Measurements from ENCODE around the gene CHRNB1. TPM values are rescaled to one million over a fixed set of nuclear protein-coding genes. Genes with fewer than 3 reads are reported as not detected.

Gene CHRNB1
- total and polyA plus RNA-seq, 5 donors from 2014 or later, result 7.6 to 28.7 (median 26.2) TPM

DNA sequence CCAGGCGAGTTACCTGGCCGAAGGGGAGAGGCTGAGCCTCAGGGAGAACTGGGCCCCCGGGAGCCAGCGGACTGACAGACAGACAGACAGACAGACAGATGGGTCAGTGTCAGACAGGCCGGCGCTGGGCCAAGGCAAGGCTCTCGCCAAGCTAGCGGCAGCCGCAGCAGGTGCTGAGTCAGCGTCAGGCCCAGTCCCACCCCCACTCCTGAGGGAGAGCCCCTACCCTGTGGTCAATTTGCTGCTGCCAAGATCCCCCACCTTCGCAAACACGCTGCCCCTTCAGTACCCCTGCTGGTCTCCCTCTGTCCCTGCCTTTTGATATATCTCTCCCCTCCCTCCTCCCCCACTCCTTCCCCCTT lies 4.0 kb upstream of the CHRNB1 start:
- H3K4me1 Mint-ChIP-seq, result peaks cover 1 to 62% (median 30%) of the 10 kb centered on the region in 4 donors
- peaks cover 0 to 3% (median 0%) of the 10 kb centered on the region in 7 donors for H3K9me3 Mint-ChIP-seq
- Histone ChIP-seq H3K4me3 (ENCODE audit: low read depth, low read length) (no peak overlapping the region), H3K9me3 (ENCODE audit: control insufficient read depth in 2 of 2, low read length in 2 of 2) (no peaks in the 10 kb centered on the region), H3K27ac (ENCODE audit: insufficient read depth, low read length, poor library complexity, severe bottlenecking) (no peak overlapping the region), H3K27me3 (ENCODE audit: control insufficient read depth, insufficient read depth, low read length) (peaks cover 28% of the 10 kb centered on the region), H3K4me1 (ENCODE audit: control insufficient read depth, insufficient read depth, low read length, poor library complexity, severe bottlenecking) (peaks cover 62% of the 10 kb centered on the region), H3K36me3 (ENCODE audit: control insufficient read depth, insufficient read depth, low read length) (no peaks in the 10 kb centered on the region)
- no peak for DNase-seq
- H3K27ac Mint-ChIP-seq, result no peak overlapping the region
- peaks cover 72% of the 10 kb centered on the region for H3K27me3 Mint-ChIP-seq
- H3K36me3 Mint-ChIP-seq, result peaks cover 18% of the 10 kb centered on the region
- peak overlapping the region in 1 of 4 donors; percentile 74 for H3K4me3 Mint-ChIP-seq
- ATAC-seq (ENCODE audit: low read depth in 2 of 2), result no peak

DNA sequence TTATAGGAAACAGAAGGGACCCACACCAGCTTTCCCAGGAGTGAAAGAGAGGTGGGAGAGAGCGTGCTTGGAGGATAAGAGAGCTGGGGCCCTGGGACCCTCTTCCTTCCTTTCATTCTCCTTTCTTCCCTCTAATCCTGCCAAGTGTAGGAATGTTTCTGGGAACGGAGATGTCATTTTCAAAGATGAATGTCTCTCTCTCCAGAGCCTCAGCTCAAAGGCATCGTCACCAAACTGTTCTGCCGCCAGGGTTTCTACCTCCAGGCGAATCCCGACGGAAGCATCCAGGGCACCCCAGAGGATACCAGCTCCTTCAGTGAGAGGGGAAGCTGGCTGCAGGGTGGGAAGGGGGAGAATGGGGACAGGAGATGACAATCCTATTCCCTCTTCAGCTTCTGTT lies 3.6 kb upstream of the CHRNB1 start:
- peaks cover 19% of the 10 kb centered on the region for H3K36me3 Mint-ChIP-seq
- H3K9me3 ChIP-seq (ENCODE audit: control insufficient read depth in 2 of 2, low read length in 2 of 2), result no peaks in the 10 kb centered on the region
- ATAC-seq (ENCODE audit: low read depth in 2 of 2) (no peak), DNase-seq (no peak)
- peak overlapping the region in 1 of 4 donors; percentile 46 for H3K4me3 Mint-ChIP-seq
- no peak overlapping the region for H3K27ac Mint-ChIP-seq
- peaks cover 4 to 61% (median 29%) of the 10 kb centered on the region in 4 donors for H3K4me1 Mint-ChIP-seq
- peaks cover 0 to 3% (median 0%) of the 10 kb centered on the region in 7 donors for H3K9me3 Mint-ChIP-seq
- H3K36me3 ChIP-seq (ENCODE audit: control insufficient read depth, insufficient read depth, low read length), result no peaks in the 10 kb centered on the region
- peaks cover 75% of the 10 kb centered on the region for H3K27me3 Mint-ChIP-seq
- peaks cover 62% of the 10 kb centered on the region for H3K4me1 ChIP-seq (ENCODE audit: control insufficient read depth, insufficient read depth, low read length, poor library complexity, severe bottlenecking)
- peaks cover 30% of the 10 kb centered on the region for H3K27me3 ChIP-seq (ENCODE audit: control insufficient read depth, insufficient read depth, low read length)
- H3K27ac ChIP-seq (ENCODE audit: insufficient read depth, low read length, poor library complexity, severe bottlenecking), result no peak overlapping the region
- no peak overlapping the region for H3K4me3 ChIP-seq (ENCODE audit: low read depth, low read length)

DNA sequence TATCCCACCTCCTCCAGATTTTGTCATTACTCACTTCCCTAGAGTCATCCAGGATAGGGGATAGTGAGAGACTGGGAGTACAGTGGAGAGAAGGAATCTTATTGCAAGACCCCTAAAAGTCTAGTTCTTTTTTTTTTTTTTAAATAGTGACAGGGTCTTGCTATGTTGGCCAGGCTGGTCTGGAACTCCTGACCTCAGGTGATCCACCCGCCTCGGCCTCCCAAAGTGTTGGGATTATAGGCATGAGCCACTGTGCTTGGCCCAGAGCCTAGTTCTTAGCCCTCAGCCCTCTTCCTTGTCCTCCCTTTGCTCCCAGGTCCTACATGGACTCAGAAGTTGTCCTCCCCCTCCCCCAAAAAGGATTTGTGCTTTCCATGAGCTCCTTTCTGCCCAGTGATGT lies 2.7 kb upstream of the CHRNB1 start:
- Histone ChIP-seq H3K27me3 (ENCODE audit: control insufficient read depth, insufficient read depth, low read length) (peaks cover 34% of the 10 kb centered on the region), H3K36me3 (ENCODE audit: control insufficient read depth, insufficient read depth, low read length) (no peaks in the 10 kb centered on the region), H3K27ac (ENCODE audit: insufficient read depth, low read length, poor library complexity, severe bottlenecking) (no peak overlapping the region), H3K4me3 (ENCODE audit: low read depth, low read length) (no peak overlapping the region), H3K9me3 (ENCODE audit: control insufficient read depth in 2 of 2, low read length in 2 of 2) (no peaks in the 10 kb centered on the region), H3K4me1 (ENCODE audit: control insufficient read depth, insufficient read depth, low read length, poor library complexity, severe bottlenecking) (peaks cover 61% of the 10 kb centered on the region)
- Mint-ChIP-seq H3K4me3 (peak overlapping the region in 2 of 4 donors; percentile 19 to 87), H3K27ac (no peak overlapping the region), H3K9me3 (peaks cover 0 to 3% (median 0%) of the 10 kb centered on the region in 7 donors), H3K27me3 (peaks cover 78% of the 10 kb centered on the region), H3K4me1 (peaks cover 4 to 61% (median 27%) of the 10 kb centered on the region in 4 donors), H3K36me3 (peaks cover 19% of the 10 kb centered on the region)
- DNase-seq (no peak), ATAC-seq (ENCODE audit: low read depth in 2 of 2) (no peak)

DNA sequence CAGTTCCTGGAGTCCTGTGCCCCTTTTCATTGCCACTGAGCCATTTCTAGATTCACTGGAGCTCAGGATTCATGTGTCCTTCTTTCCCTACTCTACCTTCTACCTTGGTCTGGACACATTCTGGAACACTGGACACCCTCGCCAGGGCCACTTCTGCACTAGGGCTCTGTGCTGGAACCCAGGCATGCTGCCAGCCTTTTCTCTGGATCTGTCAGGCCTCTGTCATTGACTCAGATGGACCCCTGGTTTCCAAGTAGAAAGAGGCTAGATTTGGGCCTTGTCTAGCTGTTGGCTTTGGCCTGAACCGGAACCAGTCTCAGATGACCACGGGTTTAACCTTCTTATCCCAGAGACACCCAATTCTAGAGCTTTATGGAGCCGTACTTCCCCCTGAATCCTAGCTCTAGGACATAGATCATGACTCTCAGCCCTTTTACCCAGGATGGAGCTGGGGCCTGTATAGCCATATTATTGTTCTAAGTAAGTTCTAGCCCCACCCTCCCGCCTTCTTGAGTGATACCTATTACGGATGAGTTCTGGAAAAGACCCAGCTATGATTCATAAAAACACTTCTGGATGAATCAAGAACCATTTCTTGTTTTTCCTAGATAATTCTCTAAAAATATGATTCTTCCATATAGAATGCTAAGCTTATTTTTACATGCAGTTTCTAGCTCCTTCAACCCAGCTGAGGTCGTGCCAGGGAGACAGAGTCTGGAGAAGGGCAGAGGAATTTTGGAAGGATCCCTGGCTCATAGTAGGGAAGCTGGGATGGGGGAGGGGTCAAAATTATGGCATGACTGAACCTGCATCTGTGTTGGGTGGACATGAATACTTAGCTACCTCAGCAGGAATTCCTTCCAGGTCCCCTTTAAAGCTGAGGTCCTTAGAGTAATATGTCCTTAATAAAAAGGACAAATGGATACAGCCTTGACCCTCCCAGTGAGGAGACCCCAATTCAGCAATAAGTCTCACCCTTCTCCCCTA lies 1.1 kb upstream of the CHRNB1 start:
- peak overlapping the region in 1 of 4 donors; percentile 50 for H3K4me3 Mint-ChIP-seq
- peaks cover 34% of the 10 kb centered on the region for H3K27me3 ChIP-seq (ENCODE audit: control insufficient read depth, insufficient read depth, low read length)
- peaks cover 19% of the 10 kb centered on the region for H3K36me3 Mint-ChIP-seq
- DNase-seq (no peak), ATAC-seq (ENCODE audit: low read depth in 2 of 2) (no peak)
- H3K4me1 ChIP-seq (ENCODE audit: control insufficient read depth, insufficient read depth, low read length, poor library complexity, severe bottlenecking), result peaks cover 45% of the 10 kb centered on the region
- H3K4me1 Mint-ChIP-seq, result peaks cover 4 to 50% (median 22%) of the 10 kb centered on the region in 4 donors
- no peaks in the 10 kb centered on the region for H3K36me3 ChIP-seq (ENCODE audit: control insufficient read depth, insufficient read depth, low read length)
- no peaks in the 10 kb centered on the region for H3K9me3 ChIP-seq (ENCODE audit: control insufficient read depth in 2 of 2, low read length in 2 of 2)
- peaks cover 83% of the 10 kb centered on the region for H3K27me3 Mint-ChIP-seq
- peaks cover 0 to 6% (median 0%) of the 10 kb centered on the region in 7 donors for H3K9me3 Mint-ChIP-seq
- H3K4me3 ChIP-seq (ENCODE audit: low read depth, low read length), result no peak overlapping the region
- H3K27ac Mint-ChIP-seq, result no peak overlapping the region
- H3K27ac ChIP-seq (ENCODE audit: insufficient read depth, low read length, poor library complexity, severe bottlenecking), result no peak overlapping the region

DNA sequence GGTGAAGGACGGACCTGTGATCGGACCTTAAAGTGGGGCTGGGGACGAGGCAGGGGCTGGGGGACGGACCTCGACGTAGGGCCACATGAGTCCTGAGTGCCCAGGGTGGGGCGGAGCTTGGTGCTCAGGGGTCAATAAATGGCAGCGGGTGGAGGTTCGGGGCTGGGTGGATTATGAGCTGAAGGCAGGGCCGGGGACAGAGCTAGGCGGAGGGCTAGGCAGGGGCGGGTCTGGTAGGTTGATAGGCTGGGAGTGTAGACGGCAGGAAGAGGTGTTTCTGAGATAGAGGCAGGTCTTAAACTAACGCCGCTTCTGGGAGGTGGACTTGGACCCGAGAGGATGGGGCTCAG lies 733 bp downstream of the CHRNB1 start:
- no peak overlapping the region for H3K27ac ChIP-seq (ENCODE audit: insufficient read depth, low read length, poor library complexity, severe bottlenecking)
- no peak overlapping the region for H3K4me3 ChIP-seq (ENCODE audit: low read depth, low read length)
- no peaks in the 10 kb centered on the region for H3K36me3 ChIP-seq (ENCODE audit: control insufficient read depth, insufficient read depth, low read length)
- Mint-ChIP-seq H3K27me3 (peaks cover 77% of the 10 kb centered on the region), H3K27ac (peak overlapping the region in 2 of 3 donors; percentile 40 to 76), H3K4me3 (peak overlapping the region; percentile 62 to 85 (median 78)), H3K9me3 (peaks cover 0 to 6% (median 0%) of the 10 kb centered on the region in 7 donors), H3K4me1 (peaks cover 8 to 38% (median 14%) of the 10 kb centered on the region in 4 donors), H3K36me3 (peaks cover 21% of the 10 kb centered on the region)
- DNase-seq (peak in 2 of 3 donors; percentile 44 to 64), ATAC-seq (ENCODE audit: low read depth in 2 of 2) (peak; percentile 72 to 83)
- peaks cover 27% of the 10 kb centered on the region for H3K4me1 ChIP-seq (ENCODE audit: control insufficient read depth, insufficient read depth, low read length, poor library complexity, severe bottlenecking)
- no peaks in the 10 kb centered on the region for H3K9me3 ChIP-seq (ENCODE audit: control insufficient read depth in 2 of 2, low read length in 2 of 2)
- peaks cover 30% of the 10 kb centered on the region for H3K27me3 ChIP-seq (ENCODE audit: control insufficient read depth, insufficient read depth, low read length)

DNA sequence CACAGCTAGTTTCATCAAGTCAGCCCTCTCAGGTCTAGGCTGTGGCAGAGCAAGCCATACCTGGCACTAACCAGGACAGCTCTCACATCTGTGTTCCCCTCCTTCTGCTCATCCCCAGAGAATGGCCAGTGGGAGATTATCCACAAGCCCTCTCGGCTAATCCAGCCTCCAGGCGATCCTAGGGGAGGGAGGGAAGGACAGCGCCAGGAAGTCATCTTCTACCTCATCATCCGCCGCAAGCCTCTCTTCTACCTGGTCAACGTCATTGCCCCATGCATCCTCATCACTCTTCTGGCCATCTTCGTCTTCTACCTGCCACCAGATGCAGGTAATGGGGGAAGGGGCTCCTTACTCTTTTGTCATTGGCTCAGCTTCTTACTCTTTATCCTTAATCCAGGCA lies 3.6 kb downstream of the CHRNB1 start:
- Histone ChIP-seq H3K27ac (ENCODE audit: insufficient read depth, low read length, poor library complexity, severe bottlenecking) (no peak overlapping the region), H3K27me3 (ENCODE audit: control insufficient read depth, insufficient read depth, low read length) (peaks cover 13% of the 10 kb centered on the region), H3K4me3 (ENCODE audit: low read depth, low read length) (no peak overlapping the region), H3K36me3 (ENCODE audit: control insufficient read depth, insufficient read depth, low read length) (no peaks in the 10 kb centered on the region), H3K9me3 (ENCODE audit: control insufficient read depth in 2 of 2, low read length in 2 of 2) (no peaks in the 10 kb centered on the region), H3K4me1 (ENCODE audit: control insufficient read depth, insufficient read depth, low read length, poor library complexity, severe bottlenecking) (peaks cover 21% of the 10 kb centered on the region)
- no peak for ATAC-seq (ENCODE audit: low read depth in 2 of 2)
- H3K36me3 Mint-ChIP-seq, result peaks cover 21% of the 10 kb centered on the region
- DNase-seq, result no peak
- peaks cover 0 to 6% (median 0%) of the 10 kb centered on the region in 7 donors for H3K9me3 Mint-ChIP-seq
- H3K4me1 Mint-ChIP-seq, result peaks cover 8 to 33% (median 14%) of the 10 kb centered on the region in 4 donors
- H3K27me3 Mint-ChIP-seq, result peaks cover 49% of the 10 kb centered on the region
- H3K27ac Mint-ChIP-seq, result no peak overlapping the region
- peak overlapping the region in 1 of 4 donors; percentile 24 for H3K4me3 Mint-ChIP-seq

DNA sequence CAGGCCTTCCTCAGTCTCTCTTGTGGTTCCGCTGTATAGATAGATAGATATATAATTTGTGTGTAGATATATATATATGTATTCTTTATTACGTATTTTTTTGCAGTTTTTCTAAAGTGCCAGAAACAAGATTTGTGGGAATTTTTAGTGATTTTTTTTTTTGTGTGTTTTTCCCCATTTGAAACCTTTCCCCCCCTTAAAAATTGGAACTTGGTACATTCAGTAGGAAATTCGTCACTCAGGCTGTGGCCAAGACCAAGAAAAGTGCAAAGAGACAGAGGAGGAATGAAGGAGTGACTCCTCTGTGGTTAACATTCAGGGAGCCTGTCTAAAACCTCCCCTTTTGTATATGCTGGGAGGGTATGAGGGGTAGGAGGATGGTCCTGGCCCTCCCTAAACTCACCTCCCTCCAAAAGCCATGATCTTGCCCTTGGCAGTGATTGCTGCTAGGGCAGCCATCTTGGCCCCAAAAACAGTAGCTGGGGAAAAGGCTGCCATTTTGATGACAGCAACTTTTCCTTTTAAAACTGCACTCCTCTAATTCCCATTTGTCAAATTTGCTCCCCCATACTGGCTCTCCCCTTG lies 15.2 kb downstream of the CHRNB1 start:
- H3K9me3 ChIP-seq (ENCODE audit: control insufficient read depth in 2 of 2, low read length in 2 of 2), result no peaks in the 10 kb centered on the region
- Mint-ChIP-seq H3K9me3 (peaks cover 0 to 2% (median 0%) of the 10 kb centered on the region in 7 donors), H3K27me3 (peaks cover 6% of the 10 kb centered on the region), H3K27ac (no peak overlapping the region), H3K4me3 (peak overlapping the region in 2 of 4 donors; percentile 8 to 62), H3K36me3 (peaks cover 6% of the 10 kb centered on the region), H3K4me1 (peaks cover 12 to 26% (median 17%) of the 10 kb centered on the region in 4 donors)
- DNase-seq, result no peak
- no peak overlapping the region for H3K4me3 ChIP-seq (ENCODE audit: low read depth, low read length)
- peaks cover 15% of the 10 kb centered on the region for H3K4me1 ChIP-seq (ENCODE audit: control insufficient read depth, insufficient read depth, low read length, poor library complexity, severe bottlenecking)
- ATAC-seq (ENCODE audit: low read depth in 2 of 2), result no peak
- H3K27ac ChIP-seq (ENCODE audit: insufficient read depth, low read length, poor library complexity, severe bottlenecking), result no peak overlapping the region
- no peaks in the 10 kb centered on the region for H3K27me3 ChIP-seq (ENCODE audit: control insufficient read depth, insufficient read depth, low read length)
- peaks cover 9% of the 10 kb centered on the region for H3K36me3 ChIP-seq (ENCODE audit: control insufficient read depth, insufficient read depth, low read length)

Measured in CD4-positive, CD25-positive, alpha-beta regulatory T cell (primary cell).